DOHH2 (cell line): Measurements from ENCODE around the gene AMIGO2.

Source experiments
- H3F3A ChIP-seq: fragments of 200-600 bp; sonication (generic), shearing (Covaris generic); 2 replicates; pipeline ENCODE4 v1.6.0; 2016; ENCODE audit warnings: antibody characterized with exemption, mild to moderate bottlenecking; ENCODE audit not compliant: control insufficient read depth, insufficient read depth
- H3K27ac ChIP-seq: fragments of 200-600 bp; sonication (generic); 2 replicates; pipeline ENCODE4 v1.5.1; 2014; ENCODE audit warnings: low read depth, mild to moderate bottlenecking, low read length, moderate library complexity
- H3K27me3 ChIP-seq: fragments of 200-600 bp; sonication (generic); 2 replicates; pipeline ENCODE4 v1.6.1; 2014; ENCODE audit warnings: mild to moderate bottlenecking, low read length, mixed read lengths; ENCODE audit not compliant: control insufficient read depth
- H3K36me3 ChIP-seq: fragments of 200-600 bp; sonication (generic); 2 replicates; pipeline ENCODE4 v1.6.1; 2014; ENCODE audit warnings: mild to moderate bottlenecking, low read length, moderate library complexity, mixed read lengths; ENCODE audit not compliant: control insufficient read depth
- H3K4me1 ChIP-seq: fragments of 200-600 bp; sonication (generic); 2 replicates; pipeline ENCODE4 v1.6.1; 2014; ENCODE audit warnings: mild to moderate bottlenecking, low read length, mixed read lengths; ENCODE audit not compliant: control insufficient read depth
- H3K4me2 ChIP-seq: fragments of 200-600 bp; sonication (generic); 2 replicates; pipeline ENCODE4 v1.6.0; 2014; ENCODE audit warnings: mild to moderate bottlenecking, low read length, moderate library complexity
- H3K4me3 ChIP-seq: fragments of 200-600 bp; sonication (generic); 2 replicates; pipeline ENCODE4 v1.5.1; 2014; ENCODE audit warnings: mild to moderate bottlenecking, low read length, mixed read lengths
- H3K79me2 ChIP-seq: fragments of 200-600 bp; sonication (generic); 2 replicates; pipeline ENCODE4 v1.6.1; 2014; ENCODE audit warnings: mild to moderate bottlenecking, low read length, mixed read lengths; ENCODE audit not compliant: control insufficient read depth
- H3K9me2 ChIP-seq: fragments of 200-600 bp; sonication (generic); replicated peaks from 2 replicates; pipeline ENCODE4 v1.6.1; 2014; ENCODE audit warnings: mild to moderate bottlenecking, low read length, mixed read lengths; ENCODE audit not compliant: control insufficient read depth
- H3K9me3 ChIP-seq: fragments of 200-600 bp; sonication (generic); 2 replicates; pipeline ENCODE4 v1.6.1; 2014; ENCODE audit warnings: antibody characterized with exemption, low read length, mixed read lengths; ENCODE audit not compliant: control insufficient read depth, insufficient read depth
- H4K20me1 ChIP-seq: fragments of 200-600 bp; sonication (generic); 2 replicates; pipeline ENCODE4 v1.6.0; 2014; ENCODE audit warnings: low read depth, mild to moderate bottlenecking, antibody characterized with exemption, low read length, moderate library complexity; ENCODE audit not compliant: control insufficient read depth, insufficient read depth
- EZH2phosphoT487 ChIP-seq: fragments of 200-600 bp; sonication (generic); IDR thresholded peaks from 2 replicates; pipeline ENCODE4 v1.6.1; 2017; ENCODE audit warnings: borderline replicate concordance, mild to moderate bottlenecking, antibody characterized with exemption, low read length, moderate library complexity, mixed read lengths
- TF ChIP-seq, protein P1 (sequence below): fragments of 200-600 bp; sonication (generic); IDR thresholded peaks from one replicate; pipeline ENCODE4 v1.5.1; 2014; ENCODE audit warnings: antibody characterized with exemption, mild to moderate bottlenecking, low read depth, low read length; ENCODE audit not compliant: poor library complexity, severe bottlenecking

AMIGO2 gene

DNA sequence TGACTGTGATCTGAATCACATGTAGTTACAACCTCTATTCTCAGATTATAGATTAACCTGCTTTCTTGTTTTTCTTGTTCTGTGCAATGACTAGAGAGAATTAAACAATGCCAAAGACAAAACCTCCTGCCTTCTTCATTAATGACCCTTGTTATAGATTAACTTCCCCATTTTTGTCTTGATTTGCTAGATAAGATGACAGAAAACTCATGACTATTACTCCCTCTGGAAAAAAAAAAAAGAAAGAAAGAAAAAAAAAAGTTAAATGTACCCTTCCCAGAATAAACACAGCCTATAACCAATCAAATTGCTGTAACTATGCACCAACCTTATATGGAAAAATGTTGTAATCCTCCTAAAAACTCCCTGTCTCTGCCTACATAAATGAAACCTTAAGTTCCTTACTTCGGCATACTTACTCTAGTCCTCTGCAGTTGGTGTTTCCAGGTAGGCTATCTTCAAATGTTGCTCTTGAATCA, 41.5 kb downstream of the AMIGO2 start:
- Histone ChIP-seq H3K27me3 (peaks cover 28% of the 10 kb centered on the region), H3K36me3 (no peaks in the 10 kb centered on the region), H3K27ac (no peak overlapping the region), H3K9me2 (no peaks in the 10 kb centered on the region), H3K79me2 (no peaks in the 10 kb centered on the region), H3K4me3 (no peak overlapping the region), H3K4me2 (no peak overlapping the region), H3K9me3 (no peaks in the 10 kb centered on the region), H3K4me1 (no peaks in the 10 kb centered on the region), H3F3A (no peaks in the 10 kb centered on the region), H4K20me1 (no peaks in the 10 kb centered on the region)
- TF ChIP-seq, protein P1, sequence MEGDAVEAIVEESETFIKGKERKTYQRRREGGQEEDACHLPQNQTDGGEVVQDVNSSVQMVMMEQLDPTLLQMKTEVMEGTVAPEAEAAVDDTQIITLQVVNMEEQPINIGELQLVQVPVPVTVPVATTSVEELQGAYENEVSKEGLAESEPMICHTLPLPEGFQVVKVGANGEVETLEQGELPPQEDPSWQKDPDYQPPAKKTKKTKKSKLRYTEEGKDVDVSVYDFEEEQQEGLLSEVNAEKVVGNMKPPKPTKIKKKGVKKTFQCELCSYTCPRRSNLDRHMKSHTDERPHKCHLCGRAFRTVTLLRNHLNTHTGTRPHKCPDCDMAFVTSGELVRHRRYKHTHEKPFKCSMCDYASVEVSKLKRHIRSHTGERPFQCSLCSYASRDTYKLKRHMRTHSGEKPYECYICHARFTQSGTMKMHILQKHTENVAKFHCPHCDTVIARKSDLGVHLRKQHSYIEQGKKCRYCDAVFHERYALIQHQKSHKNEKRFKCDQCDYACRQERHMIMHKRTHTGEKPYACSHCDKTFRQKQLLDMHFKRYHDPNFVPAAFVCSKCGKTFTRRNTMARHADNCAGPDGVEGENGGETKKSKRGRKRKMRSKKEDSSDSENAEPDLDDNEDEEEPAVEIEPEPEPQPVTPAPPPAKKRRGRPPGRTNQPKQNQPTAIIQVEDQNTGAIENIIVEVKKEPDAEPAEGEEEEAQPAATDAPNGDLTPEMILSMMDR = no peak
- no peak for TF ChIP-seq EZH2phosphoT487

DNA sequence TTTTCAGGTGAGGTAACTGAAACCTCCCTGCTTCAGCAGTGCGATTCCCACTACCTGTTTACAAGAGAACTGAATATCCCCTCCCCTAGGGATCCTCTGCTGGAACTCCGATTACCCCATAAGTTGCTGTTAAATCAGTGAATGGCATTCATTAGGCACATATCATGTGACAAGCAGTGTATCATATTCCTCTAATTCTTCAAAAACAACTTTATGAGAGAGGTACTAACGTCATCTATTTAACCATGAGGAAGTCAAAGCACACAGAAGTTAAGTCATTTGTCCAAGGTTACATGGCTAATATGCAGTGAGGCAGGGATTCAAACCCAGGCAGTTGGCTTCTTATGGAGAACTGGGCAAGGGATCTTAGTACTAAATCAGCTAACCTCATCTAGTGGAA, 44.3 kb downstream of the AMIGO2 start:
- Histone ChIP-seq H4K20me1 (no peaks in the 10 kb centered on the region), H3K4me3 (no peak overlapping the region), H3K9me3 (no peaks in the 10 kb centered on the region), H3K27ac (no peak overlapping the region), H3K9me2 (no peaks in the 10 kb centered on the region), H3K36me3 (no peaks in the 10 kb centered on the region), H3K4me1 (no peaks in the 10 kb centered on the region), H3F3A (no peaks in the 10 kb centered on the region), H3K79me2 (no peaks in the 10 kb centered on the region), H3K27me3 (peaks cover 33% of the 10 kb centered on the region), H3K4me2 (no peak overlapping the region)
- no peak for TF ChIP-seq EZH2phosphoT487
- TF ChIP-seq, protein P1 = no peak

DNA sequence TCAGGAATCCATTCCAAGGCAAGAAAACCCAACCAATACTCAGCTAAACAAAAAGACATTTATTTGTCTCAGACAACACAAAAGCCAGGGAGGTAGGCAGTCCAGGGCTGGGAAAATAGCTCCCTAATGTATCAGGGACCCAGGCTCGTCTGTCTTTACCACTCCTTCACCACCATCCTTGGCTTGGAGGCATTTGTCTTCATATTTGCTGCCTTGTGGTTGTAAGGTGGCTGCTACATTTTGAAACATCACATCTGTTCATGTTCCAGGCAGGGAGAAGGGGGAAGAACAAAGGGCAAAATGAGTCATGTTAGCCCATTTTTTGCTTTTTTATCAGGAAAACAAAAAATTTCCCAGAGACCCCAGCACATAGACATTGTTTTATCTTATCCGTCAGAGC, 45.1 kb downstream of the AMIGO2 start:
- no peaks in the 10 kb centered on the region for H3K4me1 ChIP-seq
- H3K4me2 ChIP-seq = no peak overlapping the region
- no peak overlapping the region for H3K4me3 ChIP-seq
- H3K9me2 ChIP-seq = no peaks in the 10 kb centered on the region
- no peaks in the 10 kb centered on the region for H3K36me3 ChIP-seq
- no peak overlapping the region for H3K27ac ChIP-seq
- H3K79me2 ChIP-seq = no peaks in the 10 kb centered on the region
- TF ChIP-seq, protein P1 = no peak
- TF ChIP-seq EZH2phosphoT487 = no peak
- H3F3A ChIP-seq = no peaks in the 10 kb centered on the region
- H4K20me1 ChIP-seq = no peaks in the 10 kb centered on the region
- H3K27me3 ChIP-seq = peaks cover 26% of the 10 kb centered on the region
- H3K9me3 ChIP-seq = no peaks in the 10 kb centered on the region
